K562 (cell line): ENCODE measurements around the gene TRIP6.

ENCODE experiments used
- BRCA1 ChIP-seq, 2 experiments: fragments of 450-650 bp in 1 of 2; sonication (generic) in 1 of 2; formaldehyde crosslinking in 1 of 2; IDR thresholded peaks; 2 replicates each; pipeline versions ENCODE4 v1.5.0 to v1.6.1; 2017 to 2020; ENCODE audit warnings: mild to moderate bottlenecking in 1 of 2, missing genetic modification reagents in 1 of 2
- MXI1 ChIP-seq: IDR thresholded peaks from 2 replicates; pipeline ENCODE4 v1.6.1; 2011; ENCODE audit warnings: low read depth, mild to moderate bottlenecking, improper control_type of control experiment, low read length
- TF ChIP-seq, protein P1 (sequence below): fragments of 250-450 bp; sonication (Bioruptor Pico); IDR thresholded peaks from 2 replicates; pipeline ENCODE4 v1.5.0; 2020; ENCODE audit warnings: mild to moderate bottlenecking

DNA sequence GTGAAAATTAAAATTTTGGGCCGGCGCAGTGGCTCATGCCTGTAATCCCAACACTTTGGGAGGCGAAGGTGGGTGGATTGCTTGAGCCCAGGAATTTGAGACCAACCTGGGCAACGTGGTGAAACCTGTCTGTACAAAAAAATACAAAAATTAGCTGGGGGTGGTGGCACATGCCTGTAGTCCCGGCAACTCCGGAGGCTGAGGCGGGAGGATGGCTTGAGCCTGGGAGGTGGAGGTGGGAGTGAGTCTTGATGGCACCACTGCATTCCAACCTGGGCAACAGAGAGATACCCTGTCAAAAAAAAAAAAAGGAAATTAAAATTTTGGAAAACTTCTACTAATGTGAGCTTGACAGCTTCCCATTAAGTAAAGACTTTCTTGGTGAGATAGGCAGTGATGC lies 10.8 kb downstream of the TRIP6 start:
- TF ChIP-seq MXI1 (no peak), BRCA1 (IDR thresholded peaks at IDR 0.05) (no peak), BRCA1 (CRISPR knock-in tag; IDR thresholded peaks at IDR 0.05) (no peak)
- TF ChIP-seq, protein P1, sequence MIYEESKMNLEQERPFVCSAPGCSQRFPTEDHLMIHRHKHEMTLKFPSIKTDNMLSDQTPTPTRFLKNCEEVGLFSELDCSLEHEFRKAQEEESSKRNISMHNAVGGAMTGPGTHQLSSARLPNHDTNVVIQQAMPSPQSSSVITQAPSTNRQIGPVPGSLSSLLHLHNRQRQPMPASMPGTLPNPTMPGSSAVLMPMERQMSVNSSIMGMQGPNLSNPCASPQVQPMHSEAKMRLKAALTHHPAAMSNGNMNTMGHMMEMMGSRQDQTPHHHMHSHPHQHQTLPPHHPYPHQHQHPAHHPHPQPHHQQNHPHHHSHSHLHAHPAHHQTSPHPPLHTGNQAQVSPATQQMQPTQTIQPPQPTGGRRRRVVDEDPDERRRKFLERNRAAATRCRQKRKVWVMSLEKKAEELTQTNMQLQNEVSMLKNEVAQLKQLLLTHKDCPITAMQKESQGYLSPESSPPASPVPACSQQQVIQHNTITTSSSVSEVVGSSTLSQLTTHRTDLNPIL: no peak
